Panc1 (cell line): ENCODE results near the gene CAPS2.

Experiments used
- CTCF ChIP-seq: fragments of 450-650 bp; IDR thresholded peaks from 2 replicates; pipeline ENCODE4 v1.5.1; 2017; ENCODE audit warnings: mild to moderate bottlenecking
- POLR2AphosphoS5 ChIP-seq: IDR thresholded peaks from 2 replicates; pipeline ENCODE4 v1.6.1; 2012; ENCODE audit warnings: mild to moderate bottlenecking, low read depth, low read length, moderate library complexity
- REST ChIP-seq, 2 experiments: IDR thresholded peaks; 2 replicates each; pipeline ENCODE4 v1.6.1; 2011 to 2012; ENCODE audit warnings: low read depth in 2 of 2, control low read depth in 1 of 2, low read length in 1 of 2, mild to moderate bottlenecking in 1 of 2, moderate library complexity in 1 of 2; ENCODE audit not compliant: insufficient read depth in 1 of 2
- SIN3A ChIP-seq: IDR thresholded peaks from 2 replicates; pipeline ENCODE4 v1.6.1; 2012; ENCODE audit warnings: low read depth, mild to moderate bottlenecking, low read length, moderate library complexity, borderline replicate concordance; ENCODE audit not compliant: insufficient read depth
- TCF7L2 ChIP-seq: IDR thresholded peaks from 2 replicates; pipeline ENCODE4 v1.6.1; 2011; ENCODE audit warnings: mild to moderate bottlenecking, low read depth, low read length, inconsistent platforms

GRCh38 chr12:75270157-75270556 lies 60.0 kb downstream of the CAPS2 start:
- TF ChIP-seq CTCF = no peak
- TF ChIP-seq POLR2AphosphoS5 = no peak
- no peak for TF ChIP-seq TCF7L2
- no peak for TF ChIP-seq REST (IDR thresholded peaks at IDR 0.05; ENCODE audit: insufficient read depth in 1 of 2, low read depth in 2 of 2, low read length in 1 of 2)
- no peak for TF ChIP-seq SIN3A
